Kidney (tissue), 14 donors: Measurements from ENCODE around the gene TRPM2. TPM values are rescaled to one million over a fixed set of nuclear protein-coding genes. Genes with fewer than 3 reads are reported as not detected.
A peak's percentile ranks its signal among the peaks of the same experiment; 100 is the strongest.

Experiments used
- DNase-seq, 5 donors: peaks; one replicate each; pipeline ENCODE4 v3.0.0-alpha.2; 2013 to 2020
- FAIRE-seq: peaks from 2 replicates; lab custom pipeline; 2012; peaks lifted over from hg19 to GRCh38; lab: Jason Lieb, UNC
- H3K27ac ChIP-seq, 2 donors: one replicate each; pipeline ENCODE4 v1.7.0; 2013; ENCODE audit warnings: low read depth in 2 of 2, low read length in 2 of 2, inconsistent platforms in 1 of 2
- H3K27me3 ChIP-seq: one replicate; pipeline ENCODE4 v1.7.1; 2013; ENCODE audit warnings: low read length, inconsistent platforms; ENCODE audit not compliant: control insufficient read depth, insufficient read depth
- H3K36me3 ChIP-seq, 3 donors: one replicate each; pipeline versions ENCODE4 v1.7.0 to v1.7.1; 2013; ENCODE audit warnings: low read length in 3 of 3, control low read depth in 1 of 3, inconsistent platforms in 1 of 3; ENCODE audit not compliant: insufficient read depth in 3 of 3, control insufficient read depth in 2 of 3
- H3K4me1 ChIP-seq, 3 donors: one replicate each; pipeline versions ENCODE4 v1.7.0 to v1.7.1; 2013; ENCODE audit warnings: low read length in 3 of 3, inconsistent platforms in 1 of 3, low read depth in 1 of 3; ENCODE audit not compliant: control insufficient read depth in 2 of 3, insufficient read depth in 2 of 3
- H3K4me3 ChIP-seq, 3 donors: one replicate each; pipeline versions ENCODE4 v1.7.0 to v1.8.1; 2013; ENCODE audit warnings: low read length in 3 of 3, control low read depth in 1 of 3, inconsistent platforms in 1 of 3
- H3K9ac ChIP-seq, 3 donors: one replicate each; pipeline versions ENCODE4 v1.7.0 to v1.7.1; 2013; ENCODE audit warnings: low read length in 3 of 3, control low read depth in 1 of 3, inconsistent platforms in 1 of 3
- H3K9me3 ChIP-seq, 3 donors: one replicate each; pipeline versions ENCODE4 v1.7.0 to v1.7.1; 2013; ENCODE audit warnings: low read length in 3 of 3, control low read depth in 1 of 3, inconsistent platforms in 1 of 3; ENCODE audit not compliant: control insufficient read depth in 2 of 3, insufficient read depth in 1 of 3
- intact Hi-C: fragments of 100-400 bp; cut with DNase I; formaldehyde crosslinking; loops from one replicate; pipeline ENCODE4 v1.11.1; 2022
- polyA plus RNA-seq: library from polyadenylated mRNA; stranded (reverse); fragments of 350-450 nt; fragmentation: Illumina TruSeq; extraction: RNeasy Lipid Tissue Mini Kit (QIAGEN cat#74804); gene quantifications from one replicate; pipeline ENCODE4 v1.2.3, GENCODE V29; 2014; ENCODE audit warnings: low read depth, low replicate concordance; ENCODE audit not compliant: insufficient read depth
- total RNA-seq: library from RNA; stranded (reverse); fragmentation: NEBNext Ultra II Directional; extraction: Animal tissue kit (Norgen Biotek cat#: 25700); gene quantifications from one replicate; pipeline ENCODE4 v1.2.1, GENCODE V29; 2021
- TF ChIP-seq, protein P1 (sequence below): IDR thresholded peaks from 3 replicates; pipeline ENCODE4 v1.5.1; 2012; ENCODE audit warnings: mild to moderate bottlenecking, moderate library complexity, borderline replicate concordance; ENCODE audit not compliant: insufficient read depth; ENCODE audit errors: extremely low read depth
- donor health status: control.
- donor health status: control.
- donor health status: control.
- donor health status: control.
- donor health status: control.
- donor health status: DM: yes; HTN: yes; CAD: no.
- donor health status: Normal renal cell carcinoma (clear cell type).

The TRPM2 gene
- total and polyA plus RNA-seq, 2 donors from 2014 or later: 2.0 to 11.5 TPM

DNA sequence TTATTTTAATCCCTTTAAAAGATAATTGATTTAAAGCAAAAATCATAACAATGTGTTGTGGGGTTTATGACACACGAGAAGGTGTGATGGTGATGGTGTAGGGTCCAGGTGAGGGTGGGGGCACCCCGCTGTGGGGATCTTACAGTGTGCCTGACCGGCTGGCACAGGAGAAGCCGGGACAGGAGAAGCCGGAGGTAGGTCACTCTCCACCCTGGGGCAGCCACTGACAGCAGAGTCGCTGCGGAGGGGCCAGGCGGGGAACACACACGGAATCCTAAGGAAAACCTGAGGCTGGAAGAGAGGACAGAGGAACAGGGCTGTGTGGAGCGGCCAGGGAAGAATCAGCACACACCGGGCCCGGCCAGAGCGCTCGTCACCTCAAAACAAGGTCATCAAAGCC lies 97.6 kb downstream of the TRPM2 start:
- intact Hi-C loops: no loop called here
- no peak overlapping the region for H3K9ac ChIP-seq
- H3K4me1 ChIP-seq: no peaks in the 10 kb centered on the region
- H3K36me3 ChIP-seq: no peaks in the 10 kb centered on the region
- H3K4me3 ChIP-seq: no peak overlapping the region
- FAIRE-seq (no peak), DNase-seq (peak in 1 of 5 donors; percentile 54)
- TF ChIP-seq, protein P1, sequence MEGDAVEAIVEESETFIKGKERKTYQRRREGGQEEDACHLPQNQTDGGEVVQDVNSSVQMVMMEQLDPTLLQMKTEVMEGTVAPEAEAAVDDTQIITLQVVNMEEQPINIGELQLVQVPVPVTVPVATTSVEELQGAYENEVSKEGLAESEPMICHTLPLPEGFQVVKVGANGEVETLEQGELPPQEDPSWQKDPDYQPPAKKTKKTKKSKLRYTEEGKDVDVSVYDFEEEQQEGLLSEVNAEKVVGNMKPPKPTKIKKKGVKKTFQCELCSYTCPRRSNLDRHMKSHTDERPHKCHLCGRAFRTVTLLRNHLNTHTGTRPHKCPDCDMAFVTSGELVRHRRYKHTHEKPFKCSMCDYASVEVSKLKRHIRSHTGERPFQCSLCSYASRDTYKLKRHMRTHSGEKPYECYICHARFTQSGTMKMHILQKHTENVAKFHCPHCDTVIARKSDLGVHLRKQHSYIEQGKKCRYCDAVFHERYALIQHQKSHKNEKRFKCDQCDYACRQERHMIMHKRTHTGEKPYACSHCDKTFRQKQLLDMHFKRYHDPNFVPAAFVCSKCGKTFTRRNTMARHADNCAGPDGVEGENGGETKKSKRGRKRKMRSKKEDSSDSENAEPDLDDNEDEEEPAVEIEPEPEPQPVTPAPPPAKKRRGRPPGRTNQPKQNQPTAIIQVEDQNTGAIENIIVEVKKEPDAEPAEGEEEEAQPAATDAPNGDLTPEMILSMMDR: no peak
- no peaks in the 10 kb centered on the region for H3K27me3 ChIP-seq
- H3K9me3 ChIP-seq: peaks cover 0 to 14% (median 0%) of the 10 kb centered on the region in 3 donors
- H3K27ac ChIP-seq: no peak overlapping the region

DNA sequence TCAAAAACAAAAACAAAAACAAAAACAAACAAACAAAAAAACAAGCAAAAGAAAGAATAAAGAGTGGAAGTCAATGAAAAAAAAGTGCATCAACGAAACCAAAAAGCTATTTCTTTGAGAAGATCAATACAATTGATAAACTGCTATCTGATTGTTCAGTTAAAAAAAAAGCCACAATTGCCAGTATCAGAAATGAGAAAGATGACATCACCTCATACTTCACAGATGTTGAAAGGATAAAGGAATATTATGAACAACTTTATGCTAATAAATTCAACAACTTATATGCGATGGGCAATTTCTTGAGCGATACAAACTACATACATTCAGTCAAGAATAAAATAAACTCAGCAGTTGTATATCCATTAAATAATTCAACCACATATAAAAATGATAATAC lies 99.7 kb downstream of the TRPM2 start:
- Histone ChIP-seq H3K27ac (no peak overlapping the region), H3K9ac (no peak overlapping the region), H3K27me3 (no peaks in the 10 kb centered on the region), H3K9me3 (peaks cover 0 to 14% (median 0%) of the 10 kb centered on the region in 3 donors), H3K4me1 (no peaks in the 10 kb centered on the region), H3K4me3 (no peak overlapping the region), H3K36me3 (no peaks in the 10 kb centered on the region)
- intact Hi-C loops: no loop called here
- TF ChIP-seq, protein P1: no peak
- FAIRE-seq: no peak
- no peak for DNase-seq

DNA sequence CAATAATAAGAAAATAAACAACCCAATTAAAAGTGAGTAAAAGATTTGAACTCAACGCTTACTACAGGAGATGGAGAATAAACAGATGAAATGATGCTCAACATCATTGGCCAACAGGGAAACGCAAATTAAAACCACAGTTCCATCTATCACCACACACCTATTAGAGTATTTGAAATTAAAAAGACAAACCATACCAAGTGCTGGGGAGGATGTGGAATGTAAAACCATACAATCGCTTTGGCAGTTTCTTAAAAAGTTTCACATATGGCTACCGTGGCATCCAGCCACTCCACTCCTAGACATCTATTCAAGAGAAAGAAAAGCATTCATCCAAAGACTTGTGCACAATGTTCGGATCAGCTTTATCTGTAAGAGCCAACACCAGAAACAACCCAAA lies 100.6 kb downstream of the TRPM2 start:
- Histone ChIP-seq H3K36me3 (no peaks in the 10 kb centered on the region), H3K4me3 (no peak overlapping the region), H3K27ac (no peak overlapping the region), H3K9me3 (peaks cover 0 to 14% (median 0%) of the 10 kb centered on the region in 3 donors), H3K4me1 (no peaks in the 10 kb centered on the region), H3K9ac (no peak overlapping the region), H3K27me3 (no peaks in the 10 kb centered on the region)
- intact Hi-C loops: no loop called here
- FAIRE-seq (no peak), DNase-seq (no peak)
- TF ChIP-seq, protein P1: no peak
